Measurements from ENCODE around the gene FAM227B. TPM values are rescaled to one million over a fixed set of nuclear protein-coding genes. Genes with fewer than 3 reads are reported as not detected.

FAM227B gene
- total RNA-seq, 1 donor from 2014 or later, result 5.1 TPM

- no peak overlapping the region for H3K27ac ChIP-seq
- intact Hi-C loops (cut with DNase I), result no loop called here
- no peaks in the 10 kb centered on the region for H3K4me1 ChIP-seq
- peaks cover 11% of the 10 kb centered on the region for H3K36me3 ChIP-seq
- no peak for DNase-seq
- no peaks in the 10 kb centered on the region for H3K27me3 ChIP-seq (ENCODE audit: low read depth)
- H3K9me3 ChIP-seq, result no peaks in the 10 kb centered on the region
- ATAC-seq, result no peak
- no peak overlapping the region for H3K4me3 ChIP-seq
- no peak for TF ChIP-seq CTCF (IDR thresholded peaks at IDR 0.05)
These were observed 314.1 kb downstream of the FAM227B start for GRCh38 chr15:49306551-49306950.

GRCh38 chr15:49303003-49303402, 317.6 kb downstream of the FAM227B start:
- no peak for ATAC-seq
- Histone ChIP-seq H3K27me3 (ENCODE audit: low read depth) (no peaks in the 10 kb centered on the region), H3K9me3 (no peaks in the 10 kb centered on the region), H3K36me3 (peaks cover 11% of the 10 kb centered on the region), H3K4me1 (no peaks in the 10 kb centered on the region), H3K27ac (no peak overlapping the region), H3K4me3 (no peak overlapping the region)
- intact Hi-C loops (cut with DNase I), result no loop called here
- no peak for TF ChIP-seq CTCF (IDR thresholded peaks at IDR 0.05)
- DNase-seq, result no peak

- Histone ChIP-seq H3K4me1 (no peaks in the 10 kb centered on the region), H3K9me3 (no peaks in the 10 kb centered on the region), H3K27me3 (ENCODE audit: low read depth) (no peaks in the 10 kb centered on the region), H3K27ac (no peak overlapping the region), H3K4me3 (no peak overlapping the region), H3K36me3 (peaks cover 11% of the 10 kb centered on the region)
- DNase-seq (no peak), ATAC-seq (no peak)
- intact Hi-C loops (cut with DNase I), result no loop called here
- TF ChIP-seq CTCF (IDR thresholded peaks at IDR 0.05), result no peak
These were observed 319.1 kb downstream of the FAM227B start for GRCh38 chr15:49301562-49301961.

- DNase-seq (no peak), ATAC-seq (no peak)
- no peak for TF ChIP-seq CTCF (IDR thresholded peaks at IDR 0.05)
- Histone ChIP-seq H3K4me3 (no peak overlapping the region), H3K9me3 (no peaks in the 10 kb centered on the region), H3K27ac (no peak overlapping the region), H3K27me3 (ENCODE audit: low read depth) (no peaks in the 10 kb centered on the region), H3K36me3 (peaks cover 11% of the 10 kb centered on the region), H3K4me1 (no peaks in the 10 kb centered on the region)
- intact Hi-C loops (cut with DNase I), result no loop called here
These were observed 319.8 kb downstream of the FAM227B start for GRCh38 chr15:49300856-49301255.

- no peak overlapping the region for H3K4me3 ChIP-seq
- DNase-seq (no peak), ATAC-seq (no peak)
- no peak for TF ChIP-seq CTCF (IDR thresholded peaks at IDR 0.05)
- no peaks in the 10 kb centered on the region for H3K27me3 ChIP-seq (ENCODE audit: low read depth)
- H3K4me1 ChIP-seq, result no peaks in the 10 kb centered on the region
- no peak overlapping the region for H3K27ac ChIP-seq
- H3K36me3 ChIP-seq, result peaks cover 10% of the 10 kb centered on the region
- intact Hi-C loops (cut with DNase I), result no loop called here
- H3K9me3 ChIP-seq, result no peaks in the 10 kb centered on the region
These were observed 323.0 kb downstream of the FAM227B start for GRCh38 chr15:49297584-49297983.

GRCh38 chr15:49296258-49296657, 324.4 kb downstream of the FAM227B start:
- intact Hi-C loops (cut with DNase I), result no loop called here
- H3K4me3 ChIP-seq, result no peak overlapping the region
- H3K9me3 ChIP-seq, result no peaks in the 10 kb centered on the region
- no peak for DNase-seq
- TF ChIP-seq CTCF (IDR thresholded peaks at IDR 0.05), result no peak
- no peak for ATAC-seq
- H3K4me1 ChIP-seq, result no peaks in the 10 kb centered on the region
- no peak overlapping the region for H3K27ac ChIP-seq
- H3K27me3 ChIP-seq (ENCODE audit: low read depth), result no peaks in the 10 kb centered on the region
- peaks cover 16% of the 10 kb centered on the region for H3K36me3 ChIP-seq
